Measurements from ENCODE around the gene NAALADL2.
"Not testable (repeated sequence)": the region's sequence is repeated elsewhere in the genome, so short reads cannot be mapped to it uniquely, and the experiment has no call there.

The NAALADL2 gene

GRCh38 chr3:175526191-175526590 is 667.1 kb downstream of the NAALADL2 start:
- no peaks in the 10 kb centered on the region for H3K9me3 ChIP-seq (ENCODE audit: control insufficient read depth, low read depth, low read length)
- no peaks in the 10 kb centered on the region for H3K36me3 ChIP-seq (ENCODE audit: control insufficient read depth, low read depth, low read length)
- H3K4me1 ChIP-seq (ENCODE audit: control insufficient read depth, low read depth, low read length): peaks cover 16% of the 10 kb centered on the region
- H3K27me3 ChIP-seq (ENCODE audit: control insufficient read depth, insufficient read depth, low read length): no peaks in the 10 kb centered on the region
- H3K9ac ChIP-seq (ENCODE audit: low read length): no peak overlapping the region
- H3K4me3 ChIP-seq (ENCODE audit: low read length): peak overlapping the region; percentile 2
- H3K27ac ChIP-seq (ENCODE audit: low read length): no peak overlapping the region

GRCh38 chr3:175526609-175527280 is 667.6 kb downstream of the NAALADL2 start:
- H3K4me3 ChIP-seq (ENCODE audit: low read length): peak overlapping the region; percentile 2
- no peak overlapping the region for H3K27ac ChIP-seq (ENCODE audit: low read length)
- H3K27me3 ChIP-seq (ENCODE audit: control insufficient read depth, insufficient read depth, low read length): no peaks in the 10 kb centered on the region
- no peak overlapping the region for H3K9ac ChIP-seq (ENCODE audit: low read length)
- peaks cover 16% of the 10 kb centered on the region for H3K4me1 ChIP-seq (ENCODE audit: control insufficient read depth, low read depth, low read length)
- H3K9me3 ChIP-seq (ENCODE audit: control insufficient read depth, low read depth, low read length): no peaks in the 10 kb centered on the region
- no peaks in the 10 kb centered on the region for H3K36me3 ChIP-seq (ENCODE audit: control insufficient read depth, low read depth, low read length)

GRCh38 chr3:175528693-175529092 is 669.6 kb downstream of the NAALADL2 start:
- not testable (repeated sequence) for H3K4me3 ChIP-seq (ENCODE audit: low read length); H3K27ac ChIP-seq (ENCODE audit: low read length); H3K9me3 ChIP-seq (ENCODE audit: control insufficient read depth, low read depth, low read length); H3K27me3 ChIP-seq (ENCODE audit: control insufficient read depth, insufficient read depth, low read length); H3K36me3 ChIP-seq (ENCODE audit: control insufficient read depth, low read depth, low read length); H3K9ac ChIP-seq (ENCODE audit: low read length)
- peaks cover 16% of the 10 kb centered on the region for H3K4me1 ChIP-seq (ENCODE audit: control insufficient read depth, low read depth, low read length)

- Histone ChIP-seq H3K27ac (ENCODE audit: low read length) (no peak overlapping the region), H3K9ac (ENCODE audit: low read length) (no peak overlapping the region), H3K36me3 (ENCODE audit: control insufficient read depth, low read depth, low read length) (no peaks in the 10 kb centered on the region), H3K4me1 (ENCODE audit: control insufficient read depth, low read depth, low read length) (no peaks in the 10 kb centered on the region), H3K27me3 (ENCODE audit: control insufficient read depth, insufficient read depth, low read length) (no peaks in the 10 kb centered on the region), H3K4me3 (ENCODE audit: low read length) (no peak overlapping the region), H3K9me3 (ENCODE audit: control insufficient read depth, low read depth, low read length) (no peaks in the 10 kb centered on the region)
Observed at GRCh38 chr3:175535351-175535750, 676.2 kb downstream of the NAALADL2 start.

GRCh38 chr3:175546115-175546514 is 687.0 kb downstream of the NAALADL2 start:
- H3K27ac ChIP-seq (ENCODE audit: low read length): no peak overlapping the region
- H3K9me3 ChIP-seq (ENCODE audit: control insufficient read depth, low read depth, low read length): no peaks in the 10 kb centered on the region
- no peaks in the 10 kb centered on the region for H3K4me1 ChIP-seq (ENCODE audit: control insufficient read depth, low read depth, low read length)
- no peak overlapping the region for H3K9ac ChIP-seq (ENCODE audit: low read length)
- H3K36me3 ChIP-seq (ENCODE audit: control insufficient read depth, low read depth, low read length): no peaks in the 10 kb centered on the region
- H3K4me3 ChIP-seq (ENCODE audit: low read length): no peak overlapping the region
- no peaks in the 10 kb centered on the region for H3K27me3 ChIP-seq (ENCODE audit: control insufficient read depth, insufficient read depth, low read length)

GRCh38 chr3:175552929-175553328 is 693.8 kb downstream of the NAALADL2 start:
- Histone ChIP-seq H3K27ac (ENCODE audit: low read length) (no peak overlapping the region), H3K9ac (ENCODE audit: low read length) (no peak overlapping the region), H3K9me3 (ENCODE audit: control insufficient read depth, low read depth, low read length) (no peaks in the 10 kb centered on the region), H3K4me3 (ENCODE audit: low read length) (no peak overlapping the region), H3K27me3 (ENCODE audit: control insufficient read depth, insufficient read depth, low read length) (no peaks in the 10 kb centered on the region), H3K4me1 (ENCODE audit: control insufficient read depth, low read depth, low read length) (no peaks in the 10 kb centered on the region), H3K36me3 (ENCODE audit: control insufficient read depth, low read depth, low read length) (no peaks in the 10 kb centered on the region)

GRCh38 chr3:175554801-175555200 is 695.7 kb downstream of the NAALADL2 start:
- Histone ChIP-seq H3K27ac (ENCODE audit: low read length) (no peak overlapping the region), H3K27me3 (ENCODE audit: control insufficient read depth, insufficient read depth, low read length) (no peaks in the 10 kb centered on the region), H3K9me3 (ENCODE audit: control insufficient read depth, low read depth, low read length) (no peaks in the 10 kb centered on the region), H3K9ac (ENCODE audit: low read length) (no peak overlapping the region), H3K36me3 (ENCODE audit: control insufficient read depth, low read depth, low read length) (no peaks in the 10 kb centered on the region), H3K4me3 (ENCODE audit: low read length) (no peak overlapping the region), H3K4me1 (ENCODE audit: control insufficient read depth, low read depth, low read length) (no peaks in the 10 kb centered on the region)

- no peak overlapping the region for H3K9ac ChIP-seq (ENCODE audit: low read length)
- H3K4me3 ChIP-seq (ENCODE audit: low read length): no peak overlapping the region
- no peaks in the 10 kb centered on the region for H3K4me1 ChIP-seq (ENCODE audit: control insufficient read depth, low read depth, low read length)
- no peak overlapping the region for H3K27ac ChIP-seq (ENCODE audit: low read length)
- no peaks in the 10 kb centered on the region for H3K36me3 ChIP-seq (ENCODE audit: control insufficient read depth, low read depth, low read length)
- no peaks in the 10 kb centered on the region for H3K9me3 ChIP-seq (ENCODE audit: control insufficient read depth, low read depth, low read length)
- no peaks in the 10 kb centered on the region for H3K27me3 ChIP-seq (ENCODE audit: control insufficient read depth, insufficient read depth, low read length)
Observed at GRCh38 chr3:175558261-175558660, 699.1 kb downstream of the NAALADL2 start.

GRCh38 chr3:175564363-175564762 is 705.2 kb downstream of the NAALADL2 start:
- H3K4me1 ChIP-seq (ENCODE audit: control insufficient read depth, low read depth, low read length): no peaks in the 10 kb centered on the region
- H3K36me3 ChIP-seq (ENCODE audit: control insufficient read depth, low read depth, low read length): no peaks in the 10 kb centered on the region
- H3K27me3 ChIP-seq (ENCODE audit: control insufficient read depth, insufficient read depth, low read length): no peaks in the 10 kb centered on the region
- no peak overlapping the region for H3K9ac ChIP-seq (ENCODE audit: low read length)
- no peak overlapping the region for H3K27ac ChIP-seq (ENCODE audit: low read length)
- H3K9me3 ChIP-seq (ENCODE audit: control insufficient read depth, low read depth, low read length): no peaks in the 10 kb centered on the region
- H3K4me3 ChIP-seq (ENCODE audit: low read length): no peak overlapping the region

- Histone ChIP-seq H3K9ac (ENCODE audit: low read length) (no peak overlapping the region), H3K27me3 (ENCODE audit: control insufficient read depth, insufficient read depth, low read length) (no peaks in the 10 kb centered on the region), H3K27ac (ENCODE audit: low read length) (no peak overlapping the region), H3K36me3 (ENCODE audit: control insufficient read depth, low read depth, low read length) (no peaks in the 10 kb centered on the region), H3K9me3 (ENCODE audit: control insufficient read depth, low read depth, low read length) (no peaks in the 10 kb centered on the region), H3K4me3 (ENCODE audit: low read length) (no peak overlapping the region), H3K4me1 (ENCODE audit: control insufficient read depth, low read depth, low read length) (no peaks in the 10 kb centered on the region)
Observed at GRCh38 chr3:175571096-175571495, 712.0 kb downstream of the NAALADL2 start.

GRCh38 chr3:175573226-175573625 is 714.1 kb downstream of the NAALADL2 start:
- no peak overlapping the region for H3K9ac ChIP-seq (ENCODE audit: low read length)
- H3K4me1 ChIP-seq (ENCODE audit: control insufficient read depth, low read depth, low read length): no peaks in the 10 kb centered on the region
- H3K27ac ChIP-seq (ENCODE audit: low read length): no peak overlapping the region
- no peaks in the 10 kb centered on the region for H3K27me3 ChIP-seq (ENCODE audit: control insufficient read depth, insufficient read depth, low read length)
- H3K9me3 ChIP-seq (ENCODE audit: control insufficient read depth, low read depth, low read length): no peaks in the 10 kb centered on the region
- H3K4me3 ChIP-seq (ENCODE audit: low read length): no peak overlapping the region
- no peaks in the 10 kb centered on the region for H3K36me3 ChIP-seq (ENCODE audit: control insufficient read depth, low read depth, low read length)

- Histone ChIP-seq H3K36me3 (ENCODE audit: control insufficient read depth, low read depth, low read length) (no peaks in the 10 kb centered on the region), H3K9ac (ENCODE audit: low read length) (no peak overlapping the region), H3K9me3 (ENCODE audit: control insufficient read depth, low read depth, low read length) (no peaks in the 10 kb centered on the region), H3K27me3 (ENCODE audit: control insufficient read depth, insufficient read depth, low read length) (no peaks in the 10 kb centered on the region), H3K4me3 (ENCODE audit: low read length) (no peak overlapping the region), H3K4me1 (ENCODE audit: control insufficient read depth, low read depth, low read length) (no peaks in the 10 kb centered on the region), H3K27ac (ENCODE audit: low read length) (no peak overlapping the region)
Observed at GRCh38 chr3:175580318-175580717, 721.2 kb downstream of the NAALADL2 start.

Data from iPS-18a (cell line).